GM13977 (cell line): ENCODE data around the gene CFAP69.

ENCODE experiments used
- DNase-seq: peaks from one replicate; pipeline ENCODE4 v3.0.0; 2012; ENCODE audit warnings: low spot score
- in situ Hi-C: fragments of 300-500 bp; cut with MboI; formaldehyde crosslinking; loops from one replicate; pipeline ENCODE4 v1.12.0; 2022; ENCODE audit warnings: low sequenced_read_pairs, low pct_unique_long_range_greater_than_20kb, mixed read lengths, inconsistent platforms; ENCODE audit not compliant: unreplicated experiment
- TF ChIP-seq, protein P1 (sequence below): IDR thresholded peaks from 2 replicates; pipeline ENCODE4 v1.5.1; 2012; ENCODE audit warnings: mild to moderate bottlenecking, control low read depth; ENCODE audit not compliant: insufficient read depth; ENCODE audit errors: extremely low read depth, missing control alignments

Gene CFAP69

GRCh38 chr7:90222811-90223725 is 21.9 kb upstream of the CFAP69 start:
- in situ Hi-C loops: no loop called here
- no peak for DNase-seq
- TF ChIP-seq, protein P1, sequence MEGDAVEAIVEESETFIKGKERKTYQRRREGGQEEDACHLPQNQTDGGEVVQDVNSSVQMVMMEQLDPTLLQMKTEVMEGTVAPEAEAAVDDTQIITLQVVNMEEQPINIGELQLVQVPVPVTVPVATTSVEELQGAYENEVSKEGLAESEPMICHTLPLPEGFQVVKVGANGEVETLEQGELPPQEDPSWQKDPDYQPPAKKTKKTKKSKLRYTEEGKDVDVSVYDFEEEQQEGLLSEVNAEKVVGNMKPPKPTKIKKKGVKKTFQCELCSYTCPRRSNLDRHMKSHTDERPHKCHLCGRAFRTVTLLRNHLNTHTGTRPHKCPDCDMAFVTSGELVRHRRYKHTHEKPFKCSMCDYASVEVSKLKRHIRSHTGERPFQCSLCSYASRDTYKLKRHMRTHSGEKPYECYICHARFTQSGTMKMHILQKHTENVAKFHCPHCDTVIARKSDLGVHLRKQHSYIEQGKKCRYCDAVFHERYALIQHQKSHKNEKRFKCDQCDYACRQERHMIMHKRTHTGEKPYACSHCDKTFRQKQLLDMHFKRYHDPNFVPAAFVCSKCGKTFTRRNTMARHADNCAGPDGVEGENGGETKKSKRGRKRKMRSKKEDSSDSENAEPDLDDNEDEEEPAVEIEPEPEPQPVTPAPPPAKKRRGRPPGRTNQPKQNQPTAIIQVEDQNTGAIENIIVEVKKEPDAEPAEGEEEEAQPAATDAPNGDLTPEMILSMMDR: no peak

- TF ChIP-seq, protein P1: no peak
- in situ Hi-C loops: no loop called here
- no peak for DNase-seq
Observed at GRCh38 chr7:90224195-90224594, 20.8 kb upstream of the CFAP69 start.

GRCh38 chr7:90225181-90225580 is 19.8 kb upstream of the CFAP69 start:
- TF ChIP-seq, protein P1: no peak
- DNase-seq: no peak
- in situ Hi-C loops: no loop called here

- in situ Hi-C loops: no loop called here
- no peak for DNase-seq
- TF ChIP-seq, protein P1: no peak
Observed at GRCh38 chr7:90225601-90226000, 19.4 kb upstream of the CFAP69 start.

GRCh38 chr7:90227259-90227658 is 17.7 kb upstream of the CFAP69 start:
- in situ Hi-C loops: no loop called here
- DNase-seq: no peak
- TF ChIP-seq, protein P1: no peak

GRCh38 chr7:90229682-90230081 is 15.3 kb upstream of the CFAP69 start:
- TF ChIP-seq, protein P1: no peak
- no peak for DNase-seq
- in situ Hi-C loops: no loop called here
